Rectal smooth muscle tissue (tissue), 1 donor: Measurements from ENCODE around the gene FAM169A.
A peak's percentile ranks its signal among the peaks of the same experiment; 100 is the strongest.
"Not testable (repeated sequence)": the region's sequence is repeated elsewhere in the genome, so short reads cannot be mapped to it uniquely, and the experiment has no call there.

Experiments used
- H3K27ac ChIP-seq: one replicate; pipeline ENCODE4 v1.7.0; 2013; ENCODE audit warnings: low read depth, low read length, inconsistent platforms
- H3K27me3 ChIP-seq: one replicate; pipeline ENCODE4 v1.7.0; 2013; ENCODE audit warnings: low read length; ENCODE audit not compliant: control insufficient read depth, insufficient read depth
- H3K36me3 ChIP-seq: one replicate; pipeline ENCODE4 v1.7.0; 2013; ENCODE audit warnings: low read length; ENCODE audit not compliant: control insufficient read depth, insufficient read depth
- H3K4me1 ChIP-seq: one replicate; pipeline ENCODE4 v1.7.0; 2013; ENCODE audit warnings: low read length; ENCODE audit not compliant: control insufficient read depth, insufficient read depth
- H3K4me3 ChIP-seq: one replicate; pipeline ENCODE4 v1.7.0; 2013; ENCODE audit warnings: low read length
- H3K9ac ChIP-seq: one replicate; pipeline ENCODE4 v1.7.0; 2013; ENCODE audit warnings: low read length

The FAM169A gene

DNA sequence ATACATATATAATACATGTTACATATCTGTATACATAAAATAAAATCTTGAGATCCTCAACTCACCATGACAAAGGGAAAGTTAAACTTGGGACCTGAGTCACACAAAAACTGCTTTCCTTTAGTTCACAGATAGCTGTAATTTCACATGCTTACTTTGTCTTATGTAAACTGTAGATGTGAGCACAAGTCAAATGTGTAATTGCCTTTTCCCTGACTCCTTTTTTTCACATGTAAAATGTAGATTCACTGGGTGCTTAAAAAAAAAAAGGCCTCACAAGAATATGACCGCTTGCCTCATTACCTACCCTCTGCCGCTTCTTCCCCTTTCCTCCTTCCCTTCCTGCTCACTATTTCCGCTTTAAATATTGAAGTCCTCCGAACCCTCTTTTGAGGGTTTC lies 21.9 kb upstream of the FAM169A start:
- H3K27ac ChIP-seq: no peak overlapping the region
- H3K4me3 ChIP-seq: no peak overlapping the region
- H3K36me3 ChIP-seq: no peaks in the 10 kb centered on the region
- H3K4me1 ChIP-seq: no peaks in the 10 kb centered on the region
- no peak overlapping the region for H3K9ac ChIP-seq
- H3K27me3 ChIP-seq: no peaks in the 10 kb centered on the region

GRCh38 chr5:74885170-74885569 lies 19.0 kb upstream of the FAM169A start:
- Histone ChIP-seq H3K27ac (no peak overlapping the region), H3K9ac (no peak overlapping the region), H3K4me3 (no peak overlapping the region), H3K36me3 (no peaks in the 10 kb centered on the region), H3K27me3 (no peaks in the 10 kb centered on the region), H3K4me1 (no peaks in the 10 kb centered on the region)

DNA sequence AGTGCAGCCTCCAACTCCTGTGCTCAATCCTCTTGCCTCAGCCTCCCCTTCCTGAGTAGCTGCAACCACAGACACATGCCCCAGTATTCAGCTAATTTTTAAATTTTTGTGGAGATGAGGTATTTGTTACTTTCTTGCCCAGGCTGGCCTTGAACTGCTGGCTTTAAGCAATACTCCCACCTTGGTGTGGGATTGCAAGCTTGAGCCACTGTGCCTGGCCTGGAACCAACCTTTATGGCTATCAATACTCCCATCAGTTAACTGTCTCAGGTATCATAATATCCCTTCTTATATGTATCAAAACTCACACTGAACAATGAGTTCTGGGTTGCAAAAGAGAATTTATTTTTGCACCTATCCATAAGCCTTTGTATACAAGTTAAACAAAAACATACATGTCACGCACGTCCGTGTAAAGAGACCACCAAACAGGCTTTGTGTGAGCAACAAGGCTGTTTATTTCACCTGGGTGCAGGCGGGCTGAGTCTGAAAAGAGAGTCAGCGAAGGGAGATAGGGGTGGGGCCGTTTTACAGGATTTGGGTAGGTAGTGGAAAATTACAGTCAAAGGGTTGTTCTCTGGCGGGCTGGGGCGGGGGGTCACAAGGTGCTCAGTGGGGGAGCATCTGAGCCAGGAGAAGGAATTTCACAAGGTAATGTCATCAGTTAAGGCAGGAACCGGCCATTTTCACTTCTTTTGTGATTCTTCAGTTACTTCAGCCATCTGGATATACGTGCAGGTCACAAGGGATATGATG lies 16.4 kb upstream of the FAM169A start:
- not testable (repeated sequence) for H3K4me3 ChIP-seq, H3K4me1 ChIP-seq, H3K9ac ChIP-seq

GRCh38 chr5:74877624-74878304 lies 11.6 kb upstream of the FAM169A start:
- no peak overlapping the region for H3K9ac ChIP-seq
- no peaks in the 10 kb centered on the region for H3K27me3 ChIP-seq
- H3K36me3 ChIP-seq: no peaks in the 10 kb centered on the region
- no peak overlapping the region for H3K4me3 ChIP-seq
- no peak overlapping the region for H3K27ac ChIP-seq
- H3K4me1 ChIP-seq: no peaks in the 10 kb centered on the region

More for the DNA sequence above, 16.4 kb upstream of the FAM169A start:
- not testable (repeated sequence) for H3K36me3 ChIP-seq, H3K27me3 ChIP-seq, H3K27ac ChIP-seq

GRCh38 chr5:74875994-74876791 lies 10.0 kb upstream of the FAM169A start:
- H3K4me3 ChIP-seq: no peak overlapping the region
- no peaks in the 10 kb centered on the region for H3K4me1 ChIP-seq
- H3K27me3 ChIP-seq: no peaks in the 10 kb centered on the region
- H3K9ac ChIP-seq: no peak overlapping the region
- no peak overlapping the region for H3K27ac ChIP-seq
- no peaks in the 10 kb centered on the region for H3K36me3 ChIP-seq

GRCh38 chr5:74873525-74874249 lies 7.5 kb upstream of the FAM169A start:
- no peaks in the 10 kb centered on the region for H3K27me3 ChIP-seq

DNA sequence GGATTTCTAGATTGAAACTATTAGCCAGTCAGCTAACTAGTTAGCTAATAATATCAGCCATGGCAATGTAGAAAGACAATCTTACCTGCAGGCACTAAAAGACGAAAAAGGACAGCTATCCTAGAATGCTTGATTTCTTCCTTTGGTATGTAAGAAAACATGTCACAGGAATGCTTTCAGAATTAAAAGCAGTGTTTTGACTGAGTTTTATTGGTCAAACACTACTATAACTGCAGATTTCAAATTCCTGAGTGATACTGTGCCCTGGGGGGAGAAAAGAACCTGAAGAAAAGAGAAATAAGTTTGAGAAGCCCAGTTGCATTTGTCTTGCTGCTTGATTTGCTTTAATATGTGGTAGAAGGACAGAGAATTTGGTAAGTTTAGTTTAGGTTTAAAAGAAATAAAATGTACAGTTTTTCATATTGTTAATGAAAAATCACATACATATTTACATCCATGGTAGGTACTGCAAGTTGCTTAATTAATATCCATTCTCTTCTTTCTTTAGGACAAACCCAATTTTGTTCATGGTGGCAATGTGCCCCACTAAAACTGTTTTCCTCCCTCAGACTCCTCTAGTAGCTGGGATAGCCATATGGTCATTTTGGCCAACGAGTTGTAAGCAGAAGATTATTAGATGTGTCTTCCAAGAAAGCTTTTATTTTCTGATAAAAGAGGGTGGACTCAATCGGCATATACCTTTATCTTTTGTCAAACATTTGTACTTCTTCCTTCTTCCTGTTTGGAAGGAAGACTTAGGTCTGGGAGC lies 4.3 kb upstream of the FAM169A start:
- Histone ChIP-seq H3K9ac (no peak overlapping the region), H3K4me3 (no peak overlapping the region), H3K36me3 (no peaks in the 10 kb centered on the region), H3K4me1 (no peaks in the 10 kb centered on the region), H3K27ac (no peak overlapping the region), H3K27me3 (peaks cover 3% of the 10 kb centered on the region)

More at GRCh38 chr5:74873525-74874249, 7.5 kb upstream of the FAM169A start:
- no peaks in the 10 kb centered on the region for H3K36me3 ChIP-seq
- no peak overlapping the region for H3K9ac ChIP-seq
- no peaks in the 10 kb centered on the region for H3K4me1 ChIP-seq
- no peak overlapping the region for H3K27ac ChIP-seq
- no peak overlapping the region for H3K4me3 ChIP-seq

DNA sequence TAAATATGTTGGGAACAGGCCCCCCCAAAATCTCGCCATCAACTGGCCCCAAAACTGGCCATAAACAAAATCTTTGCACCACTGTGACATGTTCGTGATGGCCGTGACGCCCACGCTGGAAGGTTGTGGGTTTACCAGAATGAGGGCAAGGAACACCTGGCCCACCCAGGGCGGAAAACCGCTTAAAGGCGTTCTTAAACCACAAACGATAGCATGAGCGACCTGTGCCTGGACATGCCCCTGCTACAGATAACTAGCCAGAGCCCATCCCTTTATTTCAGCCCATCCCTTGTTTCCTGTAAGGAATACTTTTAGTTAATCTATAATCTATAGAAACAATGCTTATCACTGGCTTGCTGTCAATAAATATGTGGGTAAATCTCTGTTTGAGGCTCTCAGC lies 3.2 kb upstream of the FAM169A start:
- H3K27ac ChIP-seq, H3K4me1 ChIP-seq, H3K4me3 ChIP-seq, H3K36me3 ChIP-seq, H3K27me3 ChIP-seq, H3K9ac ChIP-seq: not testable (repeated sequence)

DNA sequence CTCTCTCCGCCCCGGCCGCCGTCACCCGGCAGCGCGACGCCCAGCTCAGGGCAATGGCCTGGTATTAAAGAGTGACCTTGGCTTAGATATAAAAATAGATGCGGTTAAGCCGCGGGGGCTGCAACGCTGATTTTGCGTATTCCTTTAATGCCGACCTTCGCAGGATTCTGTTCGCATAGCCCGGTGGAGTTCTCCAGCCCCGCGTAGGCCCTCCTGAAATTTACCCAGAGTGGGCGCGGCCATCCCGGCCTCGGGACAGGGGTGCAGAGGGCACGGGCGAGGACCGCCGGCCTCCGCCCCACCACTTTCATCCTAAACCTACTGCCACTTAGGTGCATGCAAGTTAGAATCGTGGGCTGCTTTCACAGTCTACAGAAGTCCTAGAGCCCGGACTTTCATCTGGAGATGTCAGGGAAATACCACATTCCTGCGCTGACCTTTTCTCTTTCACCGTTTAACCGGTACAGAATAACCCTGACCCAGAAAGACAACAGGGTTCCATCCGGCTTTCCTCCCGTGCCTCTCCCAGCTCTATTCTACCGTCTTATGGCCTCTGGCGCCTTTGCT lies 492 bp upstream of the FAM169A start:
- H3K36me3 ChIP-seq: no peaks in the 10 kb centered on the region
- H3K9ac ChIP-seq: no peak overlapping the region
- H3K4me1 ChIP-seq: no peaks in the 10 kb centered on the region
- H3K4me3 ChIP-seq: peak overlapping the region; percentile 64
- no peak overlapping the region for H3K27ac ChIP-seq
- H3K27me3 ChIP-seq: peaks cover 3% of the 10 kb centered on the region

DNA sequence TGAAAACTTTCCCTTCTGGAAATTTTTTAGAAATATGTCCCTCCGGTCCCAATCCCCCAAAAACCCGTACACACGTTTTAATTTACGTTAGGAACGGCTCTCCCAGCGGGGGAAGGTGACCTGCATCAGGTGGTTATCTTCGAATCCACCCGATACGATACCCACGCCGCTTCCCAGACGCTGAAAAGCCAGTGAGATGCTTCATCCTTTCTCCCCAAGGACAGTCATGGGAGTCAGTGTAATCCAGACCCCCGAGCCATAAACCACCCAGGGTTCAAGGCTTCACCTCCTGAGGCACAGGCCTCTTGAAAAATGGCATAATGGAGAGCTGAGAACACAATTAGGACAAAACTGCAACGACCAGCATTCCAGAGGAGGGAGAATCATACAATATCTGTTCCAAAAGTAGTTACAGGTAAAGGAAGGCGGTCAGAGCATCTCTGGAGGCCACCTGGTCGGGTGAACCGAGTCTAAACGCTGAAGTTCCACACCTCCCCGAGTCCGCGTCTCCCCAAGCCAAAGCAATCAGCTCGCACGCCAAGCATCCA lies 857 bp downstream of the FAM169A start:
- peaks cover 3% of the 10 kb centered on the region for H3K27me3 ChIP-seq
- no peaks in the 10 kb centered on the region for H3K4me1 ChIP-seq
- H3K4me3 ChIP-seq: peak overlapping the region; percentile 64
- H3K9ac ChIP-seq: no peak overlapping the region
- no peaks in the 10 kb centered on the region for H3K36me3 ChIP-seq
- H3K27ac ChIP-seq: no peak overlapping the region

DNA sequence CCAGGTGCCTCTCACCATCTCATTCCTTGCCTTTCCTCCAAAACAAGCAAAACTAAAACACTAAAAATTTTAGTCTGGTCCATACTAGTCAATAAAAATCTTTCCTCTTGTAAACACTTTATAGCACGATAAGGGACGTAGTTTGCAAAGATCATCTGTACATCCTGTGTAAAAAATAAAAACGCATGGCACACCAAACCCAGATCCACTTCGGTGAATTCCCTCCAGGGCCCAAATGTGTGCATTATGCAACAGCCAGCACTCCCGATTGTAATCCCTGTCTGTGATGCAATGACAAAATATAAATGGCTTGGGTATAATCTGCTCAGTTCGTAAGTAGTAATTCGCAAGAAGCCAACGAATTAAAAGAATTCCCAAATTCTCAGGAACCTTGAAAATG lies 1.4 kb downstream of the FAM169A start:
- Histone ChIP-seq H3K4me1 (no peaks in the 10 kb centered on the region), H3K27me3 (peaks cover 3% of the 10 kb centered on the region), H3K27ac (no peak overlapping the region), H3K4me3 (no peak overlapping the region), H3K36me3 (no peaks in the 10 kb centered on the region), H3K9ac (no peak overlapping the region)
